B cell (primary cell): ENCODE data around the gene MAP7. TPM values are rescaled to one million over a fixed set of nuclear protein-coding genes. Genes with fewer than 3 reads are reported as not detected.
"Not testable (repeated sequence)": the region's sequence is repeated elsewhere in the genome, so short reads cannot be mapped to it uniquely, and the experiment has no call there.

ENCODE experiments used
- ATAC-seq: fragments of 200-7000 bp; cut with Tn5 transposase; one replicate; pipeline ENCODE4 v1.10.0; 2021; ENCODE audit warnings: low read depth, mild to moderate bottlenecking, moderate number of reproducible peaks, moderate library complexity
- CTCF ChIA-PET: fragments of 350-600 bp; sonication (Branson Sonifier 250); formaldehyde crosslinking; loops from one replicate; lab custom pipeline; 2021; ENCODE audit warnings: antibody characterized with exemption, inconsistent platforms; lab: Charles Lee
- POLR2A ChIA-PET: fragments of 350-600 bp; sonication (Branson Sonifier 250); formaldehyde crosslinking; loops from one replicate; lab custom pipeline; 2021; ENCODE audit warnings: antibody characterized with exemption; lab: Charles Lee
- DNase-seq: peaks from one replicate; pipeline ENCODE4 v3.0.0; 2013
- H2AFZ ChIP-seq: 2 replicates; pipeline ENCODE4 v1.6.1; 2012; ENCODE audit warnings: mild to moderate bottlenecking, low read depth, low read length; ENCODE audit not compliant: insufficient read depth, poor library complexity, severe bottlenecking
- H3K27ac ChIP-seq, 2 donors: 1 replicate in 1 of 2; 2 replicates in 1 of 2; pipeline ENCODE4 v1.5.1; 2012 to 2013; ENCODE audit warnings: low read length in 2 of 2, mild to moderate bottlenecking in 2 of 2, moderate library complexity in 1 of 2
- H3K27me3 ChIP-seq, 4 experiments: fragments of 200-600 bp in 1 of 4; sonication (generic) in 1 of 4; replicated peaks in 1 of 4; 1 replicate in 2 of 4; 2 replicates in 2 of 4; pipeline versions ENCODE4 v1.6.1 to v1.7.0; 2013 to 2016; ENCODE audit warnings: low read length in 3 of 4, mild to moderate bottlenecking in 2 of 4, mixed read lengths in 1 of 4, moderate library complexity in 1 of 4; ENCODE audit not compliant: insufficient read depth in 4 of 4, control insufficient read depth in 3 of 4; ENCODE audit errors: control extremely low read depth in 1 of 4
- H3K36me3 ChIP-seq, 2 experiments: replicated peaks in 1 of 2; 1 replicate in 1 of 2; 2 replicates in 1 of 2; pipeline versions ENCODE4 v1.6.1 to v1.7.1; 2013; ENCODE audit warnings: low read length in 1 of 2; ENCODE audit not compliant: insufficient read depth in 2 of 2, control insufficient read depth in 1 of 2; ENCODE audit errors: control extremely low read depth in 1 of 2, extremely low read depth in 1 of 2
- H3K4me1 ChIP-seq, 2 donors: fragments of 200-600 bp in 1 of 2; sonication (generic) in 1 of 2; 1 replicate in 1 of 2; 2 replicates in 1 of 2; pipeline versions ENCODE4 v1.5.1 to v1.6.1; 2013 to 2017; ENCODE audit warnings: low read length in 2 of 2; ENCODE audit not compliant: control insufficient read depth in 2 of 2, insufficient read depth in 2 of 2
- H3K4me2 ChIP-seq: replicated peaks from 2 replicates; pipeline ENCODE3; 2012; ENCODE audit warnings: mild to moderate bottlenecking, low read depth, low read length; ENCODE audit not compliant: poor library complexity, severe bottlenecking
- H3K4me3 ChIP-seq, 5 experiments: fragments of 200-600 bp in 1 of 5; sonication (generic) in 1 of 5; 1 replicate in 3 of 5; 2 replicates in 2 of 5; pipeline versions ENCODE4 v1.5.1 to v1.7.0; 2011 to 2016; ENCODE audit warnings: low read length in 4 of 5, mild to moderate bottlenecking in 4 of 5, low read depth in 2 of 5, control low read depth in 1 of 5, moderate library complexity in 1 of 5; ENCODE audit not compliant: insufficient read depth in 1 of 5; ENCODE audit errors: control extremely low read depth in 1 of 5, extremely low read depth in 1 of 5
- H3K79me2 ChIP-seq: fragments of 200-600 bp; sonication (generic); one replicate; pipeline ENCODE4 v1.6.0; 2016; ENCODE audit warnings: low read length; ENCODE audit not compliant: control insufficient read depth, insufficient read depth
- H3K9ac ChIP-seq: fragments of 200-600 bp; sonication (generic); 2 replicates; pipeline ENCODE4 v1.6.1; 2017; ENCODE audit warnings: mild to moderate bottlenecking, low read length, moderate library complexity
- H3K9me3 ChIP-seq, 3 donors: one replicate each; pipeline versions ENCODE4 v1.6.1 to v1.7.1; 2013; ENCODE audit warnings: low read length in 2 of 3; ENCODE audit not compliant: control insufficient read depth in 2 of 3, insufficient read depth in 1 of 3; ENCODE audit errors: control extremely low read depth in 1 of 3
- H4K20me1 ChIP-seq: 2 replicates; pipeline ENCODE4 v1.6.0; 2012; ENCODE audit warnings: mild to moderate bottlenecking, low read length; ENCODE audit not compliant: insufficient read depth, control insufficient read depth, poor library complexity, severe bottlenecking
- H3K27ac Mint-ChIP-seq: one replicate; pipeline ENCODE4 v1.8.0; 2021; ENCODE audit warnings: mixed read lengths
- H3K27me3 Mint-ChIP-seq: one replicate; pipeline ENCODE4 v1.8.0; 2021; ENCODE audit warnings: mixed read lengths
- H3K4me1 Mint-ChIP-seq: one replicate; pipeline ENCODE4 v1.8.0; 2021; ENCODE audit warnings: mixed read lengths
- H3K4me3 Mint-ChIP-seq: one replicate; pipeline ENCODE4 v1.8.0; 2021; ENCODE audit warnings: mixed read lengths
- H3K9me3 Mint-ChIP-seq: one replicate; pipeline ENCODE4 v1.8.0; 2022; ENCODE audit warnings: mixed read lengths; ENCODE audit not compliant: insufficient read depth
- EZH2 ChIP-seq: IDR thresholded peaks from 2 replicates; pipeline ENCODE4 v1.6.1; 2012; ENCODE audit warnings: borderline replicate concordance, low read depth, mild to moderate bottlenecking, moderate library complexity, low read length; ENCODE audit not compliant: insufficient read depth, poor library complexity, severe bottlenecking
- WGBS: methylation state at CpG from one replicate; pipeline ENCODE4 v1.1.5; 2013; ENCODE audit warnings: missing lambda C conversion rate; ENCODE audit not compliant: insufficient coverage; 5-methylcytosine and 5-hydroxymethylcytosine counted together
- intact Hi-C: fragments of 100-400 bp; cut with micrococcal nuclease; formaldehyde crosslinking; loops from one replicate; pipeline ENCODE4 v1.10.0; 2022
- polyA plus RNA-seq: library from polyadenylated mRNA; depleted of rRNA; stranded (reverse); fragments of >200 nt; gene quantifications from 2 replicates; pipeline ENCODE4 v1.2.3, GENCODE V29; 2012
- total RNA-seq, 2 donors: library from RNA; stranded (reverse); fragments of 120-200 nt in 1 of 2; gene quantifications; 1 replicate in 1 of 2; 2 replicates in 1 of 2; pipeline versions ENCODE4 v1.2.3 to v1.2.4, GENCODE V29; 2013 to 2022
- TF ChIP-seq, protein P1 (sequence below): fragments of 200-600 bp; IDR thresholded peaks from one replicate; pipeline ENCODE4 v1.8.0; 2022; ENCODE audit warnings: antibody characterized with exemption, mild to moderate bottlenecking

The MAP7 gene
- total and polyA plus RNA-seq, 2 donors (not counting 1 experiment from before 2014, with no cell fraction given) = 0.34 to 0.64 TPM

DNA sequence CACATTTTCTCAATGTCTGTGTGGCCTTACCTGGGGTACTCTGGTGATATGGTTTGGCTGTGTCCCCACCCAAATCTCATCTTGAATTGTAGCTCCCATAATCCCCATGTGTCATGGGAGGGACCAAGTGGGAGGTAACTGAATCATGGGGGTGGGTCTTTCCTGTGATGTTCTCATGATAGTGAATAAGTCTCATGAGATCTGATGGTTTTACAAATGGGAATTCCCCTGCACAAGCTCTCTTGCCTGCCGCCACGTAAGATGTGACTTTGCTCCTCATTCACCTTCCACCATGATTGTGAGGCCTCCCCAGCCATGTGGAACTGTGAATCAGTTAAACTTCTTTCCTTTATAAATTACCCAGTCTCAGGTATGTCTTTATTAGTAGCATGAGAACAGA, 40.6 kb upstream of the MAP7 start:
- intact Hi-C loops, H3K9me3 Mint-ChIP-seq, H3K4me3 ChIP-seq, H3K9ac ChIP-seq, H3K27ac Mint-ChIP-seq, H3K9me3 ChIP-seq, DNase-seq, H2AFZ ChIP-seq, H3K4me2 ChIP-seq, ATAC-seq, H3K4me3 Mint-ChIP-seq, H3K79me2 ChIP-seq, H3K27ac ChIP-seq, POLR2A ChIA-PET, CTCF ChIA-PET, H3K27me3 ChIP-seq, H3K27me3 Mint-ChIP-seq: not testable (repeated sequence)
- H3K4me1 Mint-ChIP-seq = peaks cover 17% of the 10 kb centered on the region
- peaks cover 11% of the 10 kb centered on the region for H4K20me1 ChIP-seq
- H3K36me3 ChIP-seq = peaks cover 6 to 54% of the 10 kb centered on the region in 2 experiments
- WGBS = no CpG with 5 or more reads among the region's 2 CpGs
- peaks cover 16 to 19% of the 10 kb centered on the region in 2 donors for H3K4me1 ChIP-seq

DNA sequence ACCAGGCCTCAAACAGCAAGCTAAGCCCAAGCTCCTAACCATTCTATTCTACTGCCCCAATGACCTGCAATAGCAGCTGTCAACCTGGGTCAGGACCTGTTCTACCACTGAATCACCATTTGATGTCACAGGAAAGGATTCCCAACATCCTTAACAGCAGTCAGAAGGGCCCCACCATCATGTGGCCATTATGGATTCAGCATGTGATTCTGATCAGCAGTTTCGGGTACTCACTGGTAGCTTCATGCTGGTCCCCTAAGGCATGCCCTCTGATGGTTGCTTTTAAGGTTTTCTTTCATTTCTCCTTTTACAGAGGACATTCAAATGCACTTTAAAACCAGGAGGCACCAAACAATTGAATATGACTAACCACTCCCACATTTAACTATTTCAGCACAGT, 37.3 kb upstream of the MAP7 start:
- H3K4me1 ChIP-seq = no peaks in the 10 kb centered on the region
- Mint-ChIP-seq H3K27ac (no peak overlapping the region), H3K9me3 (no peaks in the 10 kb centered on the region), H3K27me3 (no peaks in the 10 kb centered on the region), H3K4me3 (no peak overlapping the region), H3K4me1 (no peaks in the 10 kb centered on the region)
- H3K79me2 ChIP-seq = no peaks in the 10 kb centered on the region
- no peak for ATAC-seq
- no peak overlapping the region for H3K9ac ChIP-seq
- H3K27me3 ChIP-seq = no peaks in the 10 kb centered on the region
- TF ChIP-seq, protein P1, sequence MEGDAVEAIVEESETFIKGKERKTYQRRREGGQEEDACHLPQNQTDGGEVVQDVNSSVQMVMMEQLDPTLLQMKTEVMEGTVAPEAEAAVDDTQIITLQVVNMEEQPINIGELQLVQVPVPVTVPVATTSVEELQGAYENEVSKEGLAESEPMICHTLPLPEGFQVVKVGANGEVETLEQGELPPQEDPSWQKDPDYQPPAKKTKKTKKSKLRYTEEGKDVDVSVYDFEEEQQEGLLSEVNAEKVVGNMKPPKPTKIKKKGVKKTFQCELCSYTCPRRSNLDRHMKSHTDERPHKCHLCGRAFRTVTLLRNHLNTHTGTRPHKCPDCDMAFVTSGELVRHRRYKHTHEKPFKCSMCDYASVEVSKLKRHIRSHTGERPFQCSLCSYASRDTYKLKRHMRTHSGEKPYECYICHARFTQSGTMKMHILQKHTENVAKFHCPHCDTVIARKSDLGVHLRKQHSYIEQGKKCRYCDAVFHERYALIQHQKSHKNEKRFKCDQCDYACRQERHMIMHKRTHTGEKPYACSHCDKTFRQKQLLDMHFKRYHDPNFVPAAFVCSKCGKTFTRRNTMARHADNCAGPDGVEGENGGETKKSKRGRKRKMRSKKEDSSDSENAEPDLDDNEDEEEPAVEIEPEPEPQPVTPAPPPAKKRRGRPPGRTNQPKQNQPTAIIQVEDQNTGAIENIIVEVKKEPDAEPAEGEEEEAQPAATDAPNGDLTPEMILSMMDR = no peak
- TF ChIP-seq EZH2 = no peak
- no peak overlapping the region for H3K27ac ChIP-seq
- H3K4me3 ChIP-seq = no peak overlapping the region
- H2AFZ ChIP-seq = no peak overlapping the region
- no peak for DNase-seq
- 73% methylated on average over 1 of the region's 1 CpG for WGBS
- ChIA-PET CTCF (interaction anchor here (0.5 to 1.0 kb wide), 2 partner anchors 11 to 205 kb away, joined by 3 to 4 read pairs; partner anchors contain the start of gene MAP3K5), POLR2A (no interaction called here)
- intact Hi-C loops = no loop called here
- peaks cover 8 to 64% of the 10 kb centered on the region in 2 experiments for H3K36me3 ChIP-seq
- H3K9me3 ChIP-seq = no peaks in the 10 kb centered on the region
- no peak overlapping the region for H3K4me2 ChIP-seq
- H4K20me1 ChIP-seq = peaks cover 3% of the 10 kb centered on the region
